AG04450 (cell line): ENCODE measurements around the gene GLIPR1. TPM values are rescaled to one million over a fixed set of nuclear protein-coding genes. Genes with fewer than 3 reads are reported as not detected.

Experiments
- polyA plus RNA-seq: library from polyadenylated mRNA; depleted of rRNA; stranded (reverse); fragments of >200 nt; gene quantifications from 2 replicates; pipeline ENCODE4 v1.2.3, GENCODE V29; 2011; rRNA removed

The GLIPR1 gene
- polyA plus RNA-seq, 1 experiment = 335 TPM

Other genes with a start within 250 kb of the GLIPR1 start
- gene CAPS2, start 150.4 kb upstream of the GLIPR1 start, polyA plus RNA-seq = 1.3 and 1.9 TPM in 2 replicates
- gene GLIPR1L1, start 146.1 kb upstream of the GLIPR1 start, polyA plus RNA-seq = not detected in 2 replicates
- 0.21 and 0.27 TPM in 2 replicates for gene GLIPR1L2, start 89.7 kb upstream of the GLIPR1 start, polyA plus RNA-seq
- gene KRR1, start 30.9 kb downstream of the GLIPR1 start, polyA plus RNA-seq = 37.8 and 64.4 TPM in 2 replicates